Liver (tissue), 3 donors: ENCODE data around the gene PC.

ENCODE experiments used
- ATF3 ChIP-seq: IDR thresholded peaks from 2 replicates; pipeline ENCODE4 v1.6.1; 2016; ENCODE audit warnings: antibody characterized with exemption
- CTCF ChIP-seq: fragments of 150-350 bp; IDR thresholded peaks from 2 replicates; pipeline ENCODE4 v1.5.1; 2017; ENCODE audit warnings: improper control_type of control experiment, low read depth, low read length; ENCODE audit not compliant: missing input control
- FOXA1 ChIP-seq: IDR thresholded peaks from 2 replicates; pipeline ENCODE4 v1.6.1; 2016; ENCODE audit warnings: antibody characterized with exemption
- GABPA ChIP-seq, 2 donors: IDR thresholded peaks in 1 of 2; conservative IDR thresholded peaks in 1 of 2; 2 replicates each; pipeline ENCODE4 v1.6.1; 2016; ENCODE audit warnings: antibody characterized with exemption in 2 of 2, mild to moderate bottlenecking in 1 of 2, moderate library complexity in 1 of 2
- JUND ChIP-seq, 2 donors: IDR thresholded peaks; 2 replicates each; pipeline ENCODE4 v1.6.1; 2016; ENCODE audit warnings: antibody characterized with exemption in 2 of 2
- REST ChIP-seq: IDR thresholded peaks from 2 replicates; pipeline ENCODE4 v1.6.1; 2016; ENCODE audit warnings: antibody characterized with exemption, mild to moderate bottlenecking
- YY1 ChIP-seq: IDR thresholded peaks from 2 replicates; pipeline ENCODE4 v1.6.1; 2016; ENCODE audit warnings: antibody characterized with exemption, mild to moderate bottlenecking
- donor health status: healthy.
- donor health status: healthy.

- TF ChIP-seq CTCF (no peak), YY1 (no peak), GABPA (IDR thresholded peaks at IDR 0.05 in 1 of 2, conservative IDR thresholded peaks at IDR 0.05 in 1 of 2) (no peak), REST (no peak), FOXA1 (no peak), JUND (IDR thresholded peaks at IDR 0.05) (no peak), ATF3 (no peak)
Observed at GRCh38 chr11:66892911-66893310, 65.3 kb downstream of the PC start.
